H1 (cell line): ENCODE data around the gene PTPN5. TPM values are rescaled to one million over a fixed set of nuclear protein-coding genes. Genes with fewer than 3 reads are reported as not detected.

Experiments used
- CTCF ChIA-PET: fragments of 300-600 bp; sonication (Branson Sonifier 250); formaldehyde crosslinking; loops from one replicate; lab custom pipeline; 2021; ENCODE audit not compliant: partially characterized antibody; lab: Charles Lee
- POLR2A ChIA-PET: fragments of 300-600 bp; sonication (Branson Sonifier 250); formaldehyde crosslinking; loops from one replicate; lab custom pipeline; 2021; ENCODE audit warnings: inconsistent platforms; ENCODE audit not compliant: partially characterized antibody; lab: Charles Lee
- DNase-seq, 2 experiments: peaks; one replicate each; pipeline versions ENCODE4 v3.0.0 to v3.0.0-alpha.2; 2010 to 2022; ENCODE audit warnings: low spot score in 2 of 2, low read depth in 1 of 2, mixed read lengths in 1 of 2
- FAIRE-seq: peaks from 2 replicates; lab custom pipeline; 2011; peaks lifted over from hg19 to GRCh38; lab: Jason Lieb, UNC
- H2AFZ ChIP-seq: 2 replicates; pipeline ENCODE4 v1.8.1; 2012; ENCODE audit warnings: low read length, inconsistent platforms
- H2AK5ac ChIP-seq: 2 replicates; pipeline ENCODE4 v1.6.1; 2013; ENCODE audit warnings: low read depth, low read length
- H2BK120ac ChIP-seq: replicated peaks from 2 replicates; pipeline ENCODE3; 2013; ENCODE audit warnings: low read depth, low read length, inconsistent platforms
- H2BK12ac ChIP-seq: 2 replicates; pipeline ENCODE4 v1.6.1; 2013; ENCODE audit warnings: low read depth, low read length
- H2BK15ac ChIP-seq: 2 replicates; pipeline ENCODE4 v1.6.1; 2013; ENCODE audit warnings: low read length
- H2BK20ac ChIP-seq: 2 replicates; pipeline ENCODE4 v1.6.1; 2013; ENCODE audit warnings: low read length
- H2BK5ac ChIP-seq: 2 replicates; pipeline ENCODE4 v1.6.1; 2013; ENCODE audit warnings: low read depth, low read length
- H3K14ac ChIP-seq: 2 replicates; pipeline ENCODE4 v1.6.1; 2013; ENCODE audit warnings: inconsistent platforms; ENCODE audit not compliant: insufficient read length
- H3K18ac ChIP-seq: 2 replicates; pipeline ENCODE4 v1.6.1; 2013; ENCODE audit warnings: low read length; ENCODE audit errors: extremely low read depth
- H3K23ac ChIP-seq: 2 replicates; pipeline ENCODE4 v1.6.1; 2013; ENCODE audit warnings: inconsistent platforms; ENCODE audit not compliant: insufficient read length
- H3K23me2 ChIP-seq: 2 replicates; pipeline ENCODE4 v1.6.1; 2013; ENCODE audit warnings: low read depth, low read length
- H3K27ac ChIP-seq: 2 replicates; pipeline ENCODE4 v1.6.1; 2011; ENCODE audit warnings: low read depth, low read length, inconsistent platforms
- H3K27me3 ChIP-seq, 4 experiments: replicated peaks in 1 of 4; 1 replicate in 1 of 4; 2 replicates in 3 of 4; pipeline versions ENCODE4 v1.6.1 to v1.8.1; 2011 to 2013; ENCODE audit warnings: low read length in 3 of 4, mild to moderate bottlenecking in 3 of 4, inconsistent platforms in 2 of 4, mixed read lengths in 2 of 4, moderate library complexity in 1 of 4; ENCODE audit not compliant: control insufficient read depth in 3 of 4, insufficient read depth in 3 of 4; ENCODE audit errors: extremely low read depth in 1 of 4
- H3K36me3 ChIP-seq, 4 experiments: 2 replicates each; pipeline versions ENCODE4 v1.6.1 to v1.8.1; 2011 to 2013; ENCODE audit warnings: mild to moderate bottlenecking in 4 of 4, low read length in 3 of 4, moderate library complexity in 2 of 4, control low read depth in 1 of 4, inconsistent platforms in 1 of 4; ENCODE audit not compliant: insufficient read depth in 4 of 4, control insufficient read depth in 2 of 4
- H3K4ac ChIP-seq: replicated peaks from 2 replicates; pipeline ENCODE3; 2013; ENCODE audit warnings: low read length, low read depth, mixed read lengths, inconsistent platforms; ENCODE audit not compliant: insufficient read length
- H3K4me1 ChIP-seq, 4 experiments: replicated peaks in 1 of 4; 1 replicate in 1 of 4; 2 replicates in 3 of 4; pipeline versions ENCODE4 v1.6.1 to v1.8.1; 2011 to 2013; ENCODE audit warnings: low read length in 3 of 4, inconsistent platforms in 2 of 4, mixed read lengths in 1 of 4; ENCODE audit not compliant: insufficient read depth in 4 of 4, control insufficient read depth in 3 of 4
- H3K4me2 ChIP-seq, 2 experiments: 2 replicates each; pipeline versions ENCODE4 v1.6.1 to v1.8.1; 2011 to 2013; ENCODE audit warnings: low read depth in 2 of 2, low read length in 2 of 2, control low read depth in 1 of 2, inconsistent platforms in 1 of 2, mild to moderate bottlenecking in 1 of 2; ENCODE audit not compliant: insufficient read depth in 1 of 2
- H3K4me3 ChIP-seq, 4 experiments: fragments of 200-600, 300-600 bp in 1 of 4; sonication (generic), shearing (Covaris generic), sonication (Bioruptor Twin) in 1 of 4; 2 replicates each; pipeline versions ENCODE4 v1.5.1 to v1.8.1; 2011 to 2016; ENCODE audit warnings: low read length in 4 of 4, low read depth in 3 of 4, control low read depth in 2 of 4, inconsistent platforms in 2 of 4, mild to moderate bottlenecking in 2 of 4, mixed read lengths in 1 of 4, moderate library complexity in 1 of 4; ENCODE audit not compliant: insufficient read depth in 2 of 4; ENCODE audit errors: extremely low read depth in 1 of 4
- H3K56ac ChIP-seq: replicated peaks from 2 replicates; pipeline ENCODE3; 2013; ENCODE audit warnings: low read depth, mild to moderate bottlenecking, mixed read lengths, low read length, inconsistent platforms; ENCODE audit not compliant: insufficient read length
- H3K79me1 ChIP-seq: 2 replicates; pipeline ENCODE4 v1.6.1; 2013; ENCODE audit warnings: low read depth, low read length, control low read depth
- H3K79me2 ChIP-seq, 2 experiments: 2 replicates each; pipeline versions ENCODE4 v1.6.1 to v1.8.1; 2012 to 2013; ENCODE audit warnings: low read length in 2 of 2, mild to moderate bottlenecking in 2 of 2, inconsistent platforms in 1 of 2; ENCODE audit not compliant: insufficient read depth in 2 of 2, control insufficient read depth in 1 of 2
- H3K9ac ChIP-seq, 4 experiments: replicated peaks in 1 of 4; 1 replicate in 1 of 4; 2 replicates in 3 of 4; pipeline versions ENCODE4 v1.6.1 to v1.8.1; 2011 to 2013; ENCODE audit warnings: low read depth in 3 of 4, low read length in 3 of 4, control low read depth in 2 of 4, mild to moderate bottlenecking in 2 of 4, moderate library complexity in 2 of 4, inconsistent platforms in 1 of 4; ENCODE audit errors: extremely low read depth in 1 of 4
- H3K9me3 ChIP-seq, 2 experiments: 2 replicates each; pipeline versions ENCODE4 v1.6.1 to v1.8.1; 2012 to 2013; ENCODE audit warnings: mild to moderate bottlenecking in 2 of 2, moderate library complexity in 2 of 2, control low read depth in 1 of 2, inconsistent platforms in 1 of 2, low read depth in 1 of 2, low read length in 1 of 2, mixed read lengths in 1 of 2; ENCODE audit not compliant: insufficient read depth in 2 of 2
- H4K20me1 ChIP-seq, 2 experiments: replicated peaks in 1 of 2; 2 replicates each; pipeline versions ENCODE3 to v1.8.1; 2011 to 2013; ENCODE audit warnings: inconsistent platforms in 2 of 2, low read length in 2 of 2, mild to moderate bottlenecking in 1 of 2; ENCODE audit not compliant: insufficient read depth in 2 of 2, control insufficient read depth in 1 of 2
- H4K5ac ChIP-seq: 2 replicates; pipeline ENCODE4 v1.6.1; 2013; ENCODE audit warnings: low read length, low read depth, mixed read lengths, inconsistent platforms; ENCODE audit not compliant: insufficient read length
- H4K8ac ChIP-seq: 2 replicates; pipeline ENCODE4 v1.8.0; 2013; ENCODE audit warnings: mild to moderate bottlenecking, moderate library complexity, low read length, inconsistent platforms; ENCODE audit not compliant: insufficient read depth; ENCODE audit errors: extremely low read depth
- H4K91ac ChIP-seq: replicated peaks from 2 replicates; pipeline ENCODE3; 2013; ENCODE audit warnings: low read length, mixed read lengths, inconsistent platforms; ENCODE audit not compliant: insufficient read length
- BACH1 ChIP-seq: IDR thresholded peaks from 2 replicates; pipeline ENCODE4 v1.6.1; 2012; ENCODE audit warnings: low read length, improper control_type of control experiment
- SIX5 ChIP-seq: IDR thresholded peaks from 2 replicates; pipeline ENCODE4 v1.6.1; 2011; ENCODE audit warnings: mild to moderate bottlenecking, low read depth, low read length
- WGBS, 2 experiments: shearing (Covaris generic) in 1 of 2; methylation state at CpG; one replicate each; pipeline versions ENCODE4 v1.1.6 to v1.1.7; 2013 to 2015; ENCODE audit warnings: low lambda C conversion rate in 2 of 2, mixed read lengths in 2 of 2, inconsistent platforms in 1 of 2, low coverage in 1 of 2, missing lambda C conversion rate in 1 of 2; ENCODE audit not compliant: insufficient replicate concordance in 2 of 2, insufficient coverage in 1 of 2, insufficient read length in 1 of 2; ENCODE audit errors: extremely low coverage in 1 of 2, missing lambda C conversion rate in 1 of 2; 5-methylcytosine and 5-hydroxymethylcytosine counted together
- polyA plus RNA-seq, 7 experiments: library from polyadenylated mRNA; depleted of rRNA in 3 of 7; stranded (reverse) in 5 of 7; unstranded in 2 of 7; fragments of >200 nt in 5 of 7; fragments of 200-250 nt in 2 of 7; gene quantifications; 1 replicate in 5 of 7; 2 replicates in 1 of 7; 4 replicates in 1 of 7; pipeline versions ENCODE4 v1.2.1 to v1.2.3, GENCODE V29; 2011 to 2013; ENCODE audit warnings: missing spikeins in 2 of 7, mixed read lengths in 2 of 7
- total RNA-seq: library from RNA; stranded (reverse); fragmentation: NEBNext Ultra II Directional; extraction: Animal tissue kit (Norgen Biotek cat#: 25700); gene quantifications from 2 replicates; pipeline ENCODE4 v1.2.1, GENCODE V29; 2021
- TF ChIP-seq, protein P1 (sequence below): IDR thresholded peaks from 2 replicates; pipeline ENCODE4 v1.6.1; 2012; ENCODE audit warnings: inconsistent platforms

Gene PTPN5
- total and polyA plus RNA-seq, 2 of the 8 experiments (the other 6 are each of a cell fraction or from before 2014, with no cell fraction given): 8.4 to 12.9 TPM

DNA sequence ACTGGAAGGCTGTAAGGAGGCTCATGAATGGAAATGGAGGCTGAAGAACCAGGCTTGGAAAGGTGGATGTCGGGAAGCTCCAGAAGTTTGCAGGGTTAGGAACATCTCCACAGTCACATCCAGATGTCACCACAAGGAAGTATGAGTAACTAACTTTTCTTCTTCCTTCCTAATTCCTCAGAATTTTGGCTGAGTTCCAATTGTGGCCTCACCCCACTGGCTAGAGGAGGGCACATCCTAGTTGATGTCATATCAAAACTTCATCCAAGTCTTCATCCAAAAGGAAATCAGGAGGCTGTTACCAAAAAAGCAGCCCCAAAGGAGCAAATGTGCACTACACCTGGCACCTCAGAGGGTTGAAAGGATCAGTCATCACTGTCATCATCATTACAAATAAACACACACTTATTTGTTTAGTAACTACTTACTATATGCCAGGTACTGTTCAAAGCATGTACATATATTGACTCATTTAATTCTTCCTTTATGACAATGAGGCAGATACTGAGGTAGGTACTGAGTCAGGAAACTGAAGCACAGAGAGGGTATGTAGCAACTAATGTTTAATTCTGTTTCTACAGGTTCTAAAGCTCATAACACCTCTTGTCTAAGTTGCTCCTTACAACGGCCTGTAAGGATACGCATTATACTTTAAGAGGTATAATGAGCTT, 7.3 kb upstream of the PTPN5 start:
- Histone ChIP-seq H3K36me3 (no peaks in the 10 kb centered on the region; a peak in 1 of 8 replicates), H3K9me3 (no peaks in the 10 kb centered on the region), H3K4me1 (no peaks in the 10 kb centered on the region), H3K27me3 (peaks cover 0 to 2% (median under 1%) of the 10 kb centered on the region in 4 experiments; a peak in 2 of 7 replicates), H3K14ac (no peak overlapping the region), H3K23me2 (no peaks in the 10 kb centered on the region), H2AK5ac (no peak overlapping the region), H4K5ac (no peak overlapping the region), H4K20me1 (peaks cover 0 to 2% of the 10 kb centered on the region in 2 experiments), H3K4me3 (no peak overlapping the region), H2BK120ac (no peak overlapping the region), H2BK12ac (no peak overlapping the region), H3K4me2 (no peak overlapping the region), H4K8ac (no peak overlapping the region), H4K91ac (no peak overlapping the region), H2BK15ac (no peak overlapping the region), H2BK20ac (no peak overlapping the region), H3K23ac (no peak overlapping the region), H3K18ac (no peak overlapping the region), H3K4ac (no peak overlapping the region), H3K27ac (no peak overlapping the region), H3K56ac (no peak overlapping the region), H2BK5ac (no peak overlapping the region), H2AFZ (no peak overlapping the region), H3K79me1 (no peaks in the 10 kb centered on the region), H3K79me2 (no peaks in the 10 kb centered on the region), H3K9ac (no peak overlapping the region)
- CTCF ChIA-PET: interaction anchor here (1.2 to 19.5 kb wide), 5 partner anchors 12 to 55 kb away, joined by 3 to 363 read pairs (median 4); no protein-coding TSS in a partner anchor
- WGBS, 2 experiments: 100% methylated on average over 3 of the region's 3 CpGs; no CpG with 5 or more reads in 1 of the 2 experiments
- no peak for FAIRE-seq
- no peak for DNase-seq
- POLR2A ChIA-PET: interaction anchor here (1.1 kb wide), 1 partner anchor 8 kb away, joined by 3 read pairs; no protein-coding TSS in a partner anchor
- TF ChIP-seq BACH1: no peak
- TF ChIP-seq, protein P1, sequence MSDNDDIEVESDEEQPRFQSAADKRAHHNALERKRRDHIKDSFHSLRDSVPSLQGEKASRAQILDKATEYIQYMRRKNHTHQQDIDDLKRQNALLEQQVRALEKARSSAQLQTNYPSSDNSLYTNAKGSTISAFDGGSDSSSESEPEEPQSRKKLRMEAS: no peak
- no peak for TF ChIP-seq SIX5
